HUDEP-2 (cell line): ENCODE results near the gene KIF3A.

ENCODE experiments used
- DNase-seq, 76 experiments: peaks; one replicate each; lab custom pipeline; 2025; ENCODE audit not compliant: unreplicated experiment in 76 of 76; lab: John Stamatoyannopoulos, UW

The KIF3A gene

GRCh38 chr5:132771503-132771998 is 34.2 kb upstream of the KIF3A start:
- no peak for DNase-seq

- no peak for DNase-seq
These were observed 33.3 kb upstream of the KIF3A start for GRCh38 chr5:132770476-132771159.

GRCh38 chr5:132768485-132768868 is 31.1 kb upstream of the KIF3A start:
- DNase-seq, result no peak

GRCh38 chr5:132767150-132767549 is 29.8 kb upstream of the KIF3A start:
- DNase-seq, result no peak

GRCh38 chr5:132766806-132767055 is 29.4 kb upstream of the KIF3A start:
- no peak for DNase-seq

GRCh38 chr5:132766020-132766805 is 28.9 kb upstream of the KIF3A start:
- DNase-seq, result no peak

- DNase-seq, result no peak
These were observed 28.1 kb upstream of the KIF3A start for GRCh38 chr5:132765311-132766019.

GRCh38 chr5:132764671-132765238 is 27.4 kb upstream of the KIF3A start:
- DNase-seq, result no peak

- DNase-seq, result no peak
These were observed 26.7 kb upstream of the KIF3A start for GRCh38 chr5:132764051-132764450.

GRCh38 chr5:132763181-132764036 is 26.1 kb upstream of the KIF3A start:
- no peak for DNase-seq

- no peak for DNase-seq
These were observed 25.1 kb upstream of the KIF3A start for GRCh38 chr5:132762246-132763000.

GRCh38 chr5:132761321-132762240 is 24.2 kb upstream of the KIF3A start:
- DNase-seq, result no peak

GRCh38 chr5:132760601-132761317 is 23.4 kb upstream of the KIF3A start:
- no peak for DNase-seq

- no peak for DNase-seq
These were observed 22.7 kb upstream of the KIF3A start for GRCh38 chr5:132760049-132760420.

- DNase-seq, result no peak
These were observed 22.0 kb upstream of the KIF3A start for GRCh38 chr5:132759114-132760048.

GRCh38 chr5:132758451-132758850 is 21.1 kb upstream of the KIF3A start:
- DNase-seq, result no peak

- no peak for DNase-seq
These were observed 19.2 kb upstream of the KIF3A start for GRCh38 chr5:132756542-132756941.
